A673 (cell line): Measurements from ENCODE around the gene GP1BB. TPM values are rescaled to one million over a fixed set of nuclear protein-coding genes. Genes with fewer than 3 reads are reported as not detected.

Experiments
- BruUV-seq: library from RNA; stranded (reverse); fragments of 400-500 nt; replicated peaks from 2 replicates; lab custom pipeline; 2021; lab: Mats Ljungman, UMichigan
- CTCF ChIA-PET: fragments of 300-600 bp; sonication (Branson Sonifier 250); formaldehyde crosslinking; loops from one replicate; lab custom pipeline; 2022; ENCODE audit warnings: antibody characterized with exemption; lab: Charles Lee
- POLR2A ChIA-PET: fragments of 300-600 bp; sonication (Branson Sonifier 250); formaldehyde crosslinking; loops from one replicate; lab custom pipeline; 2022; ENCODE audit warnings: antibody characterized with exemption; ENCODE audit not compliant: low non-redundant PET; lab: Charles Lee
- DNase-seq: peaks from one replicate; pipeline ENCODE4 v3.0.0-alpha.2; 2015; ENCODE audit warnings: low spot score
- H3K27ac ChIP-seq: fragments of 200-600 bp; sonication (generic); 2 replicates; pipeline ENCODE4 v1.5.1; 2016; ENCODE audit warnings: mixed run types, low read depth, mild to moderate bottlenecking, mixed read lengths, antibody characterized with exemption, low read length; ENCODE audit not compliant: poor library complexity, severe bottlenecking
- H3K27me3 ChIP-seq: fragments of 200-600 bp; sonication (generic); replicated peaks from 2 replicates; pipeline ENCODE4 v1.6.1; 2017; ENCODE audit warnings: mixed run types, low read depth, mild to moderate bottlenecking, mixed read lengths, antibody characterized with exemption, low read length; ENCODE audit not compliant: insufficient read depth, poor library complexity
- H3K36me3 ChIP-seq: fragments of 200-600 bp; sonication (generic); 2 replicates; pipeline ENCODE4 v1.6.1; 2016; ENCODE audit warnings: mixed run types, mild to moderate bottlenecking, mixed read lengths, antibody characterized with exemption, low read length; ENCODE audit not compliant: insufficient read depth, poor library complexity, severe bottlenecking
- H3K4me1 ChIP-seq: fragments of 200-600 bp; sonication (generic); 2 replicates; pipeline ENCODE4 v1.6.1; 2017; ENCODE audit warnings: mixed run types, mild to moderate bottlenecking, mixed read lengths, antibody characterized with exemption, low read length; ENCODE audit not compliant: insufficient read depth, poor library complexity, severe bottlenecking
- H3K4me3 ChIP-seq: fragments of 200-600 bp; sonication (generic); 2 replicates; pipeline ENCODE4 v1.5.1; 2016; ENCODE audit warnings: low read depth, mixed run types, mild to moderate bottlenecking, mixed read lengths, low read length; ENCODE audit not compliant: poor library complexity, severe bottlenecking
- H3K9me3 ChIP-seq: fragments of 200-600 bp; sonication (generic); 2 replicates; pipeline ENCODE4 v1.6.1; 2016; ENCODE audit warnings: mixed run types, low read depth, mild to moderate bottlenecking, mixed read lengths, antibody characterized with exemption, low read length; ENCODE audit not compliant: poor library complexity, severe bottlenecking
- EZH2 ChIP-seq: fragments of 200-600 bp; sonication (generic); IDR thresholded peaks from 2 replicates; pipeline ENCODE4 v1.6.1; 2017; ENCODE audit warnings: borderline replicate concordance, low read depth, mild to moderate bottlenecking, mixed read lengths, antibody characterized with exemption, low read length; ENCODE audit not compliant: poor library complexity, severe bottlenecking
- intact Hi-C: fragments of 100-400 bp; cut with micrococcal nuclease; formaldehyde crosslinking; loops from one replicate; pipeline ENCODE4 v1.10.0; 2022; ENCODE audit not compliant: unreplicated experiment
- total RNA-seq: library from RNA; stranded (reverse); gene quantifications from 2 replicates; pipeline ENCODE4 v1.2.3, GENCODE V29; 2021
- TF ChIP-seq, protein P1 (sequence below): fragments of 300-800, 200-600 bp; sonication (generic); conservative IDR thresholded peaks from 2 replicates; pipeline ENCODE4 v1.5.1; 2017; ENCODE audit warnings: low read depth, mild to moderate bottlenecking, antibody characterized with exemption, low read length, moderate library complexity, mixed read lengths

GP1BB gene
- total RNA-seq, 1 experiment from 2014 or later = 12.6 TPM

DNA sequence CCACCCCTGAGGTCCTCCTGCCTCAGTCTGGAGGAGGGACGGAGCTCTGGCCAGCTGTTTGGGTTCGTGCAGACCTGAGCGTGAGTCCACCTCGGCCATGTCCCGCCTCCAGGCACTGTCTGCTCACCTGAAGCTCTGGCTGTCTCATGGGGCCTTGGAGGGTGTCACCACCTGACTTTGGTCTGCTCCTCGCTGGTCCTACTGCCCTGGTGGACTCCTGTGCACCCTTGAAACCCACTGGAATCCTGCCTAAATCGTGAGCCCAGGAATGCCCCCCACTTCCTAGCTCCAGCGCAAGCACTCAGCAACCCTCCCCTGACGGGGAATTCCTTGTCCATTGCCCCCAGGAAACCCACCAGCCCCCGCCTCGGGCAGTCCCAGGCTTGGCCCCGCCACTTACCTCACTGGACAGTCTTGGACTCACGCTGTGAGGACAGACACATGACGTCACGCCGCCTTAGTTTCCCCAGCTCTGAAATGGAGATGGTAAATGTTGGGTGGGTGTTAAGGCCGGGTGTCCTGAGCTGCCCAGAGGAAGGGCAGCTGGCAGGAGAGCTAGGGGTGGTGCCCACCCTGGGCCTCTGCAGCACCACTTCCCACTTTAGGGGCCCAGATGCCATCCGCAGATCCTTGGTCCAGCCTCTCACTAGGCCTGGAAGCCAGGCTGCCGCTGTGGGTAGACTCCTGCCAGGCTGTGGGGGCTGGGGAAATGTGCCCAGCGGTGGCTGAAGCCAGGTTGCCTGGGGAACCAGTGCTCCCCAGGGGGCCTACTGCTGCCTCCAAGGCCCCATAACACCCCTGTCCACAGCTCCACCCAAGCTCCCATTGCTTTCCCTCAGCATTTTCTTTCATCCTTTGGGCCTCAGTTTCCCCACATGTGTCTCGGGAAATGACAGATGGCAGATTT, 19.1 kb downstream of the GP1BB start:
- no peak for TF ChIP-seq EZH2
- TF ChIP-seq, protein P1, sequence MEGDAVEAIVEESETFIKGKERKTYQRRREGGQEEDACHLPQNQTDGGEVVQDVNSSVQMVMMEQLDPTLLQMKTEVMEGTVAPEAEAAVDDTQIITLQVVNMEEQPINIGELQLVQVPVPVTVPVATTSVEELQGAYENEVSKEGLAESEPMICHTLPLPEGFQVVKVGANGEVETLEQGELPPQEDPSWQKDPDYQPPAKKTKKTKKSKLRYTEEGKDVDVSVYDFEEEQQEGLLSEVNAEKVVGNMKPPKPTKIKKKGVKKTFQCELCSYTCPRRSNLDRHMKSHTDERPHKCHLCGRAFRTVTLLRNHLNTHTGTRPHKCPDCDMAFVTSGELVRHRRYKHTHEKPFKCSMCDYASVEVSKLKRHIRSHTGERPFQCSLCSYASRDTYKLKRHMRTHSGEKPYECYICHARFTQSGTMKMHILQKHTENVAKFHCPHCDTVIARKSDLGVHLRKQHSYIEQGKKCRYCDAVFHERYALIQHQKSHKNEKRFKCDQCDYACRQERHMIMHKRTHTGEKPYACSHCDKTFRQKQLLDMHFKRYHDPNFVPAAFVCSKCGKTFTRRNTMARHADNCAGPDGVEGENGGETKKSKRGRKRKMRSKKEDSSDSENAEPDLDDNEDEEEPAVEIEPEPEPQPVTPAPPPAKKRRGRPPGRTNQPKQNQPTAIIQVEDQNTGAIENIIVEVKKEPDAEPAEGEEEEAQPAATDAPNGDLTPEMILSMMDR = no peak
- DNase-seq = no peak
- intact Hi-C loops = no loop called here
- Histone ChIP-seq H3K36me3 (no peaks in the 10 kb centered on the region), H3K27me3 (no peaks in the 10 kb centered on the region), H3K27ac (no peak overlapping the region), H3K4me3 (no peak overlapping the region), H3K4me1 (no peaks in the 10 kb centered on the region), H3K9me3 (no peaks in the 10 kb centered on the region)
- ChIA-PET POLR2A (no interaction called here), CTCF (interaction anchor here (0.7 to 0.8 kb wide), 2 partner anchors 12 kb away, joined by 3 to 4 read pairs; no protein-coding TSS in a partner anchor)
- BruUV-seq = no TSS peak

DNA sequence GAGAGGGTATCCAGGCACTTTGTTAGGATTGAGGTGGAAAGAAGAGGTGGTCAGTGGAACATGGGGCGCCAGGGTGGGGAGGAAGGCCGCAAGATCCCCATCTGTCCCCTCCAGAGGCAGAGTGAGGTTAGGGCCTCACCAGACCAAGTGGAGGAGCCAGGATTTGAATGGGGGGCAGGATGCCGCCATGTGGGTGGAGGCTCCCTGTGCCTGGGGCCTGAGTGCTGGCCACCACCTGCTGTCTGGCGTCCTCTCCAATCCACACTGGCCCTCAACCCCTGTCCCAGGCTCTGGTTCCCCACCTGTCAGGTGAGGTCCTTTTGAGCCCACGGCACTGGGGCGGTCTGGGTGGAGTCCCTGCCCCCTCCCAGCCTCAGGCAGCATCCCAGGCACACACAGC, 19.7 kb downstream of the GP1BB start:
- ChIA-PET POLR2A (no interaction called here), CTCF (interaction anchor here (0.7 kb wide), 1 partner anchor 12 kb away, joined by 4 read pairs; no protein-coding TSS in a partner anchor)
- Histone ChIP-seq H3K36me3 (no peaks in the 10 kb centered on the region), H3K27me3 (no peaks in the 10 kb centered on the region), H3K27ac (no peak overlapping the region), H3K9me3 (no peaks in the 10 kb centered on the region), H3K4me1 (no peaks in the 10 kb centered on the region), H3K4me3 (no peak overlapping the region)
- no peak for TF ChIP-seq EZH2
- TF ChIP-seq, protein P1 = no peak
- no TSS peak for BruUV-seq
- no peak for DNase-seq
- intact Hi-C loops = no loop called here

DNA sequence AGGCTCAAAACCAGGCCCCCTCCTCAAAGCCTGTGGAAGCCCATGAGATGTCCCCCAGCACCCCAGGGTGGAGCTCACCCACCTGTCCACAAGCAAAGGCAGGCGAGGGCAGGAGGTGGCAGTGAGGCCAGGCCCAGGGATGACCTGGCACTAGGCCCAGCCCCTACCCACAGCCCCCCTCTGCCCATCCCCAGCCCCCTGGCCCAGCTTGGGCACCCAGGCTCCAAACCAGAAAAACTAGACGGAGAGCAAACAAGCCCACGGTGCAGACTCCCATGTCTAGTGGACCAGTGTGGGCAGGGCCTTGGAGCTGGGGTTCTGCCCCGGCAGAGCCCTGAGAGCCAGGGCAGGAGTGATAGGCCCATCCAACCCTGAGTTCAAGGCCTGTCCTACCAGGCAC, 20.3 kb downstream of the GP1BB start:
- no peaks in the 10 kb centered on the region for H3K27me3 ChIP-seq
- H3K4me3 ChIP-seq = no peak overlapping the region
- BruUV-seq = no TSS peak
- intact Hi-C loops = no loop called here
- POLR2A ChIA-PET = no interaction called here
- TF ChIP-seq, protein P1 = no peak
- no peak for TF ChIP-seq EZH2
- no peak for DNase-seq
- CTCF ChIA-PET = no interaction called here
- no peak overlapping the region for H3K27ac ChIP-seq
- no peaks in the 10 kb centered on the region for H3K4me1 ChIP-seq
- no peaks in the 10 kb centered on the region for H3K36me3 ChIP-seq
- no peaks in the 10 kb centered on the region for H3K9me3 ChIP-seq
